ENCODE results near the gene NISCH.

NISCH gene

DNA sequence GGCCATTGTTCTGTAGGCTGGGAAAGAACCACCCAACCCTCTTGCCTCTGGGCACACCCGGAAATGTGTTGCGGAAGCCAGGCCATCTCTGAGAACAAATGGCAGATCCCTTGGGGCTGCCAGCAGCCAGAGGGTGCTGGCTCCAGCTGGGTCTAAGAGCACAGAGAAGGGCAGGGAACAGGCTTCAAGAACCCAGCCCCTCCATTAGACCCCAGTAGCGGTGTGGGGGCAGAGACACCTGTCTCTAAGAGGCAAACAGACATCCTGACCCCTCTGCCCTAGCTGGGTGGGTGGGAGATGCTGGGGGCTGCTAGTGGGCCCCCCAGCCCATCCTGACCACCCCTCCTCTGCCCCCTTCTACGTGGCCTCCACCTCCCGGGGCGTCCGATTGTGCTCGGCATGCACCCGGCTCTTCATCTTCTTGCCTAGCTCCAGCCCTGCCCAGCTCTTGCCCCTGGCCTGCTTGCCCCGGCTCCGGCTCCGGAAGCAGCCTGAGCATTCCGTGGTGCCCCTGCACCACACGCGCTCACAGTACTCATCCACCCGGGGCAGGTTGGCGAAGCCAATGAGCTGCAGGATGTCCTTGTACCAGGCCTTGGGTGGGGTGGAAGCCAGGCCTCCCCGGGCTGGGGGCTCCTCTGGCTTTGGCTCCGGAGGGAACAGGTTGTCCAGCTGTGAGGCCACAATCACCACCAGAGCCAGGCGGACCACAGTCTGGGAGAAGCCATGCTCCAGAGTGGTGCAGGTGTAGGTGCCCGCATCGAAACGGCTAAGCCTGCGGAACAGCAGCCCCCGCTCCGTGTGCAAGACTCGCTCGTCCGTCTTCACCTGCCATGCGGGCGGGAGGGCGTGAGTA lies 19.9 kb upstream of the NISCH start:
- no peak for DNase-seq

DNA sequence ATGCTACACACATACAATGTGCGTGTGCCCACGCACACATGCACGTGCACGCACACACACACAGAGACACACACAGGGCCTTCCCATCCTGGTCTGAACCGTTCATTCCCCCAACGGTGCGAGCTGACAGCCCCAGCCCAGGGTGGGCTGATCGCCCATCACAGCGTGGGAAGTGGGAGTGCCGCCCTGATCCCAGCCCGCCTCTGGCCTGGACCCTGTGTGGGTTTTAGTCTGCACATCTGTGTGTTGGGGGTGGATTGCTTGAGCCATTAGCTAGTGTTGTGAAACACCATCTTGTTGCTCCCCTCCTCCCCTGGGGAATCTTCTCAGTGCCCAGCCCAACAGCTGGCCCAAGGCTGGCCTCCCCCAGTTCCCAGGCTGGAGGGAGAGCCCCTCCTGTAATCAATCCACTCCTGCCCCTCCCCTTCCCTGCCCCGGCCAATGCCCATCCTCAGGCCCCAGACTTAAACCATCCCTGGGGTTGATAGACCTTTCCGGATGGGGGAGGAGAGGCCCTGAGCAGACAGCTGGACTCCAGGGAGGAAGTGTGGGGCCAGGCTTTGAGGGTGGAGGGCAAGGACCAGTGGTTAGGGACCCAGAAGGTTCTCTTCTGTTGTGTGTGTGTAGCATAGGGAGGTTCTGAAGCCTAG lies 18.8 kb upstream of the NISCH start:
- DNase-seq, result no peak

- DNase-seq, result no peak
Observed at GRCh38 chr3:52437326-52438103, 17.9 kb upstream of the NISCH start.

- DNase-seq, result no peak
Observed at GRCh38 chr3:52438104-52438376, 17.4 kb upstream of the NISCH start.

- DNase-seq, result no peak
Observed at GRCh38 chr3:52438579-52439425, 16.6 kb upstream of the NISCH start.

DNA sequence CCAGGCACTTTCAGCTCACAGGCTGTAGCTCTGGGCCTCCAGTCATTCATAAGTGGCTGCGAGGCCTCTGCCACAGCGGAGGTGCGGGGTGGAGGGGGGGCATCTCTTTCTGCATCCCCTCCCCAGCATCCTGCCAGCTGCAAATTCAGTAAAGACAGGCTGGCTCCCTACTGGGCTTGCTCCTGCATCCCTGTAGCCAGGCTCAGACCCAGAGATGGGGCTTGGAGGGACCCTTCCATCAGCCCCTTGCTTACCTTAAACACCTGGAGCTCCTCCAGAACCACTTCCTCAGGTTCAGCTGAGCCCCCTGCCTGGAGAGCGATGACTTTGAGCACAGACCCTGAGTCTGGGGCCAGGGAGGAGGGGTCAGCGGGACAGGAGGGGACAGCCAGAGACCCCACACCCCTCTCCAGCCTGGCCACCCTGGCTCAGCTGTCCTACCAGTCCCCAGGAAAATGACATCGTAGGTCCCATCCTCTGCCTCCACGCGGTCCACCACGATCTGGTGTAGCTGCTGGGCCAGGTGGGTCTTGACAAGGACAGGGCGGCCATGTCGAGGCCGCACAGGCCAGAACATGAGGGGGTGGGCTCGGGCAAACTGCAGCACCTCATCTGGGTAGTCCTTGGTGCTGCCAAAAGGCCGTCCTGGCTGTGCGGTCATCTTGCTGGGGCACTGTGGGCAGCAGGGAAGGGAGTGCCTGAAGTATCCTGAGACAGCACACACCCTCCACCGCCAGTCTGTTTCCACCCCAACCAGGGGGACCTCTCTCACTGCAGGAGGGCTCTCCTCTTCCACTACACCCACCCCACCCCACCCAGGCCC lies 15.8 kb upstream of the NISCH start:
- no peak for DNase-seq

DNA sequence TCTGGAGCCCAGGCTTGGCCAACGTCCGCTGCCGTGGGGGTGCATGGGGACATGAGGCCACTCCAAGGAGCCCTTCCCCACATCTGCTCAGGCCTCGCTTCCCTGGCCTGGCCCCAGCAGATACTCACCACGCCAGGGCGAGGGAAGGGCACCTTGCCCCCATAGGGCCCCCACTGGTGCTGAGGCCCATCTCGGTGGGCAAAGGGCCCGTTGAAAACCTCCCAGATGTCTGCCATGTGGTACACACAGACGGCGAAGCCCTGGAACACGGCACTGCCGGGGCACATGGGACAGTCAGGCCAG lies 15.2 kb upstream of the NISCH start:
- no peak for DNase-seq

DNA sequence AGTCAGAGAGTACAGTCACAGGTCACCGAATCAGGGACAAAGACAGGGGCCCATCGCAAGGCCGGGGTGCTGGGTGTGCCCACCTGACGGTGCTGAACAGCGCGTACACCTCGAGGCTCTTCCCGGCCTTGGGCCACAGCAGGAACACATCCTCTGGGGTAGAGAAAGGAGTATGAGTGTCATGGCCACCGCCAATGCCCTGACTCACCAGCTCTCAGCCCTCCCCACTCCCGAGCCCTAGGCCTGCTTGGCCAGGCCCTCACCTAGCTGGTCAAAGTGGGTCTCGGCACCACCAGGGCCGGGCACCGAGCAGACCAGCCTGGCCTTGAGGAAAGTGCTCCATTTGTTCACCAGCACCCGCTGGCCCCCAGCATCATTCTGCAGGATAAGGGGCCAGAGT lies 14.7 kb upstream of the NISCH start:
- no peak for DNase-seq

DNA sequence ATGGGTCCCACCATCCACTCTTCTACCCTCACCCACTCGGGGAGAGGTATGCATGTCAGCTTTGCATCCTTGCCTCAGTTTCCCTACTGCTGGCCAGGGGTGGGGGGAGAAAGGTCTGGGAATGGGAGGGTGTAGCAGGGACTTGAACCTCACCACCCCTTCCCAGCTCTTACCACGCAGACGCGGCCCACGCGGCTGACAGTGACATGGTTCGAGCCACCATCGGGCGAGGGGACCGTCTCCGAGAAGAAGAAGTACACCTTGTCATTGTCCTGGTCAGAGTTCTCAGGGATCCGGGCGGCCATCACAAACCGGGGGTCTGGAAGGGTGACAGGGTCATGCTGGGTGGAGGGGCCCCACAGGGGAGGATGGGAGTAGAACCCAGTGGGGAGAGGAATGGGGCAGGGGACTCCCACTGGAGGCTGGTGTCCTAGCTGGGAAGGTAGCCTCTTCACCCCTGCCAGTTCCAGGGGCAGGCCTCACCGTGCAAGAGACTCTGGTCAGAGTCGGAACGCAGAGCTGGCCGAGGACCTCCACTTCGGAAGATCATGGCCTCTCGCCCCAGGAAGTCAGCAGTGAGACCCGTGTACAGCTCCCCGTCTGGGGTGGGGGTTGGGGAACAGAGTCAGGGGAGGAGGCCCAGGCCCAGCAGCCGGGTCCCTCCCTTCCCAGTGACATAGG lies 14.2 kb upstream of the NISCH start:
- DNase-seq, result no peak

DNA sequence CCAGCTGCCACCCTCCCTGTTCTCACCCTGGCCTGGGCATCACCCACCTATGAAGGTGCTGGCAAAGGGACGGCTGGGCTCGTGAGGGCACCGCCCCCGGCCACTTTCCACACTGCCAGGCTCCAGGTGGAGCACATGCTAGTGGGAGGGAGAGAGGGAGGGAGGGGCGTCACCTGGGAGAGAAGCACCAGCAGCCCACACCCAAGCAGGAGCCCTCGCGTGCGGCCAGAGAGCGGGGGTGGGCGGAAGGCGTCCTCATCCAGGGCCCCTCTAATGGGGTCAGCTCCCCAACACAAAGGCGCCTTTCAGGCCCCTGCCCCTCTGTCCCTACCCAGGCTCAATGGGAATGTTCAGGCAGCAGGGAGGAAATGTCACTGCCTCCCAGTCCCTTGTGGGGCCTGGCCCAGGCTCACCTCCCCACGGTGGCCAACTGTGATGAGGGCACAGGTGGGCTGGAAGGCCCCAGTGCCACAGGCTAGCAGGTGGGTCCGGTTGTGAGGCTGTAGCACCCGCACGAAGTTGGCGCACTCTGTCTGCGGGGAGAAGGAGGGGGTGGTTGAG lies 13.6 kb upstream of the NISCH start:
- no peak for DNase-seq

GRCh38 chr3:52442409-52443267 lies 12.8 kb upstream of the NISCH start:
- no peak for DNase-seq

GRCh38 chr3:52443268-52443610 lies 12.2 kb upstream of the NISCH start:
- DNase-seq, result no peak

DNA sequence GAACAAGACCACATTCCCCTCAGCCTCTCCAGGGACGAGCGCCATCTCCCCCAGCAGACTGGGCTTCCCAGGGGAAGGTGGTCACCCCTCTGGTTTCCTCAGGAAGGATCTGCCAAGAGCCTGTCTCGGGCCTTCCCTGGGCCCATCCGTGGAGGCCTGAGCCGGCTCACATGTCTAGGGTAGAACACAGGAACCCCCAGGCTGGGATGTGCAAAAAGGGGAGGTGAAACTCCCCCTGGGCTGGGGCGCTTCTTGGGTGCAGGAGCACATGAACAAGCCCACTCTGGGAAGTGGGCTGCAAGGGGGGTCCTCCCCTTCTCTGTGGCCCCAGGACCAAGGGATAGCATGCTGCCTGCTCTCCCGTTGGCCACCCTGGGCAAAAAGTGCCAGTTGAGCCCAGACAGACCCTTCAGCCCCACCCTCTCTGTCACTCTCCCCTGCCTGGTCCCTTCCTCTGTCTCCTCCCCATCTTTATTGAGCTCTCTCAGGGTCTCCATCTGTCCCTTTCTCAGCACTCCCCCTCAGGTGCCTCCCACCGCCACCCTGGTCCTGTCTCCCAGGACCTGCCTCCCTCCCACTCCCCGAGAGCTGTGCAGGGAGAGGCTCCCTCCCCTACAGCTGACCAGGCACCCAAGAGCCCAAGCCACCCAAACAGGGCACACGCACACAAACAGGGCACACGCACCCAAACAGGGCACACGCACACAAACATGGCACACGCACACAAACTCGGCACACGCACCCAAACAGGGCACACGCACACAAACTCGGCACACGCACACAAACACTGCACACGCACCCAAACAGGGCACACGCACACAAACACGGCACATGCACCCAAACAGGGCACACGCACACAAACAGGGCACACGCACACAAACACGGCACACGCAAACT lies 11.4 kb upstream of the NISCH start:
- DNase-seq, result no peak

DNA sequence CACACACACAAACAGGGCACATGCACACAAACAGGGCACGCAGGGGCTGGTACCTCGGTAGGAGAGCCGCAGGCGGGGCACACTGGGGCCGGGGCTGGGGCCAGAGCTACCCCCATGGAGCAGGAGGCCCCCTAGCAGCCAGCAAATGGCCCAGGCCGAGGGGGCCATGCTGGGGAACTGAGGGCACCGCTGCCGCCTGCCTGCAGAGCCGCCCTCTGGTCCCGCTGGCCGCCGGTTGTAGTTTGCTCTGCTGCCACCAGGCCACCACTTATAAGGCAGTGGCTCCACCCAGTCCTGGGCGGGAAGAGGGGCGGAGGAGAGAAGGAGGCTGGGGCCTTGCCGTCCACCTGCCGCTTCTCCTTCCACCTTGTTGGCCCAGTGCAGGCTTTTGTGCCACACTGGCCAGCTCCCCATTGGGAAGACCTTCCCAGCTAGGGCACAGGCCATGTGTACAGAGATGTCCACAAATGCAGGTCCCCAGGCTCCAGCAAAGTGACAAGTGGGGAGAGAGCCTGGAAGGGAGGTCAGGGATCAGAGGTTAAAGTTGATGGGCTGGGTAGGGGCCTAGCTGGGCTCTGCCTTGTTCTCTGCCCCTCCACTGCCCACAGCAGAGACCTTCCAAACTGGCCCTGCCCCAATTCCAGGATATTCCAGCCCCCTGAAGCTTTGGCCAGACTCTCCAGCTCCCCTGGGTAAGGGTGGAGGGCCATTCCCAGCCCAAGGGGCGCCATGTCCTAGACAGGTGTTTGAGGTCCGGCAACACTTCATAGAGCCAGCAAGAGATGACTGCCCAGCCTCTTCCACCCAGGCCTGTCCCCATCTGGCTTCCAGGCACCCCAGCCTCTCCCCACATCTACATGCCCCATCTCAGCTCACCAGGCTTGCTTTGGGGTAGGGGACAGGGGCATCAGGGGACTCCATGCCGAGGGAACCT lies 10.3 kb upstream of the NISCH start, which contains the start of gene SEMA3G:
Gene SEMA3G, minus strand, starts transcription at position 244 of the 934 bp plus-strand sequence. Its CDS starts 76 bp downstream, at position 168.
- DNase-seq, result peak; percentile 61

- no peak for DNase-seq
Observed at GRCh38 chr3:52446042-52446441, 9.4 kb upstream of the NISCH start.

GRCh38 chr3:52446631-52447511 lies 8.5 kb upstream of the NISCH start:
- DNase-seq, result peak; percentile 75
